ENCODE data around the gene OR6B2. TPM values are rescaled to one million over a fixed set of nuclear protein-coding genes. Genes with fewer than 3 reads are reported as not detected.
A peak's percentile ranks its signal among the peaks of the same experiment; 100 is the strongest.

OR6B2 gene
- total and polyA plus RNA-seq, 2 of the 4 experiments (the other 2 are of a cell fraction) = not detected

DNA sequence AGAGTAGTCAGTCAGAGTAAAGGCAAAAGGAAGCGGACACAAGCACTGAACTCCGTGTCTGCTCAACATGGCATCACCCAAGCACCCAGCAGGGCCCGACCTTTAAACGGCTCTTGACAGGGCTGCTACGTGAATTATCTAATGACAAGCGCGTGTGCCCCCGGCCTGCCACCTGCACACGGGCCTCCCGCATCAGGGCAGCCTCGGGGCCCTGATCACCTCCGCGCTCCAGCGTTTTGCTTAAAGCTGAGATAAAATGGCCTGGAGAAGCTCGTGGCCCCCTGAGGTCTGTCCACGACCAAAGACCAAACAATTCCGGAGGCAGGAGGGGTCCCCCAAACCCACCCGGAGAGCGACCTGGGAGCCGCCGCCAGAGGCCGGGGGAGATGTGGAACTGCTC is 5.5 kb downstream of the OR6B2 start:
- Histone ChIP-seq H2BK20ac (ENCODE audit: low read depth, low read length) (no peak overlapping the region), H3K14ac (replicated peaks; ENCODE audit: low read depth, low read length) (0 out of 2 replicates have a peak overlapping the region, but pooled peaks have one; percentile 21), H2BK15ac (ENCODE audit: low read depth, low read length) (no peak overlapping the region), H3K27ac (ENCODE audit: insufficient read depth, low read length) (peak overlapping the region; percentile 29), H2AK5ac (ENCODE audit: low read depth, low read length) (no peak overlapping the region), H3K4me3 (ENCODE audit: insufficient read depth, low read depth, low read length) (peak overlapping the region; percentile 97), H3K4me2 (ENCODE audit: low read depth, low read length) (peak overlapping the region; percentile 99), H4K8ac (ENCODE audit: low read depth in 2 of 2, low read length in 2 of 2) (peak overlapping the region; percentile 69 to 84; a peak in 3 of 4 replicates), H3K23ac (ENCODE audit: low read depth, low read length) (0 out of 2 replicates have a peak overlapping the region, but pooled peaks have one; percentile 29), H3K36me3 (ENCODE audit: control insufficient read depth, insufficient read depth, low read length) (peaks cover 12% of the 10 kb centered on the region), H3K18ac (ENCODE audit: low read depth, low read length) (no peak overlapping the region), H3K56ac (ENCODE audit: extremely low read depth, insufficient read depth, low read length) (no peak overlapping the region), H4K20me1 (ENCODE audit: insufficient read depth, low read length) (peaks cover 14% of the 10 kb centered on the region; the same call in 1 of the 2 replicates), H2AFZ (replicated peaks; ENCODE audit: low read length, poor library complexity) (peak overlapping the region; percentile 86), H3K27me3 (ENCODE audit: control insufficient read depth, insufficient read depth, low read length) (no peaks in the 10 kb centered on the region), H3K4ac (ENCODE audit: low read depth, low read length) (no peak overlapping the region), H2BK120ac (ENCODE audit: low read depth, low read length) (no peak overlapping the region), H4K91ac (ENCODE audit: insufficient read depth, low read depth, low read length) (no peak overlapping the region), H3K9me1 (ENCODE audit: insufficient read depth, low read length) (no peaks in the 10 kb centered on the region), H2BK5ac (ENCODE audit: low read depth, low read length, poor library complexity, severe bottlenecking) (no peak overlapping the region), H2AK9ac (replicated peaks; ENCODE audit: low read depth, low read length, poor library complexity) (peak overlapping the region; percentile 89), H3K79me1 (ENCODE audit: low read depth in 1 of 2, low read length in 2 of 2) (peaks cover 14 to 27% of the 10 kb centered on the region in 2 experiments), H4K5ac (ENCODE audit: low read depth, low read length) (peak overlapping the region; percentile 34), H3K9ac (ENCODE audit: low read depth, low read length) (peak overlapping the region; percentile 91), H3K9me3 (ENCODE audit: control insufficient read depth, insufficient read depth, low read length) (no peaks in the 10 kb centered on the region), H3K4me1 (ENCODE audit: control insufficient read depth, insufficient read depth, low read length) (0 out of 2 replicates have a peak, but pooled peaks cover 1% of the 10 kb centered on the region)
- 2% methylated on average over 8 of the region's 22 CpGs; no CpG with 5 or more reads in 1 of the 2 experiments for WGBS, 2 experiments (ENCODE audit: extremely low coverage in 2 of 2, insufficient read length in 1 of 2)
- POLR2A ChIA-PET (ENCODE audit: unreplicated experiment) = interaction anchor here (0.6 kb wide), 1 partner anchor 1177 kb away, joined by 5 read pairs; the partner anchor contains the start of gene TWIST2
- intact Hi-C loops (cut with micrococcal nuclease) = no loop called here
- CTCF ChIA-PET = no interaction called here
- in situ Hi-C loops (cut with MboI; ENCODE audit: low sequenced_read_pairs) = no loop called here
- ATAC-seq (ENCODE audit: low read depth) (peak; percentile 3), DNase-seq (no peak)
- no peak for TF ChIP-seq CEBPB (IDR thresholded peaks at IDR 0.05; ENCODE audit: low read depth, low read length)
- no peak for TF ChIP-seq BHLHE40 (IDR thresholded peaks at IDR 0.05; ENCODE audit: low read depth, low read length)
- TF ChIP-seq MXI1 (IDR thresholded peaks at IDR 0.05; ENCODE audit: borderline replicate concordance, low read depth, low read length) = no peak
- no peak for TF ChIP-seq CHD1 (IDR thresholded peaks at IDR 0.05; ENCODE audit: low read depth, low read length)
- TF ChIP-seq MAFK (IDR thresholded peaks at IDR 0.05; ENCODE audit: low read depth, low read length) = no peak
- dilution Hi-C loops (cut with HindIII; ENCODE audit: low sequenced_read_pairs, unreplicated experiment) = no loop called here
- no TSS peak for BruUV-seq (replicated peaks)
